Stimulated activated naive CD4-positive, alpha-beta T cell treated with Interleukin-2 at 50 U/mL for 16 hours (primary cell): ENCODE results near the gene TMEM161B.
"Not testable (repeated sequence)": the region's sequence is repeated elsewhere in the genome, so short reads cannot be mapped to it uniquely, and the experiment has no call there.

Source experiments
- DNase-seq: peaks from one replicate; lab custom pipeline; 2025; lab: John Stamatoyannopoulos, UW

Gene TMEM161B

DNA sequence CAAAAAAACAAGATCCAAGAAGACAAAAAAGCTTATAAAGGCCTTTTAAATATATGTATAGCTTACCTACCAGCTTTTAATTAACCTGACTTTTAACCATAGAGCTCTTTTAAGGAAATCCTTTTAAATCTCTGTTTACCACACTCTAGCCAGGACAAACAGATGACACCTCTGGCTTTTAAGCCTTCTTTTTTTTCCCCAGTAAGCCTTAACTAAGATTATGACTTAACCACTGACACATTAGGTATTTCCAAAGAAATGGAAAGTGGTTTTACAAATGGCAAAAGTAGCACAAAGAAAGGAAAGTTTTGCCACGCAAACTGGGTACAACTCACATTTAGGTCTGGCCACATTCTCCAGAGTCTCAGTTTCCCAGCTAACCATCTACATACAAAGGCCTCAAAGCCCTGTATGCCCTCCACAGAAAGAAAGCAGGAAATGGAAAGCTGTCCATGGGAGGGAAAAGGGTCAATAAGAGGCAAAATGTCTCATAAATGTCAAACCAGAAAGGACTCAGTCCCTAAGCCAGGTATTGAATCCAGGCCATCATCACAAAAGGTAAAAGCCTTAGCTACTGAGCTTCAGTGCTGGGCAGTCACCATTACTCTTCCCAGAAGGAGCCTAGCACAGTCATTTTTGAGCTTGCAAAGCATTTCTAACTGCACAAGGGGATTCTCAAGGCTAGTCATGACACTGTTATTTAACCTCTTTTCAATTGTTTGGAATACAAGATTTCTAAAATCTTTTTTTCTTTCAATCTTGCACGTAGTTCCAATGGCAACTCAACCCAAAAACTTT lies 19.7 kb downstream of the TMEM161B start:
- DNase-seq: no peak

DNA sequence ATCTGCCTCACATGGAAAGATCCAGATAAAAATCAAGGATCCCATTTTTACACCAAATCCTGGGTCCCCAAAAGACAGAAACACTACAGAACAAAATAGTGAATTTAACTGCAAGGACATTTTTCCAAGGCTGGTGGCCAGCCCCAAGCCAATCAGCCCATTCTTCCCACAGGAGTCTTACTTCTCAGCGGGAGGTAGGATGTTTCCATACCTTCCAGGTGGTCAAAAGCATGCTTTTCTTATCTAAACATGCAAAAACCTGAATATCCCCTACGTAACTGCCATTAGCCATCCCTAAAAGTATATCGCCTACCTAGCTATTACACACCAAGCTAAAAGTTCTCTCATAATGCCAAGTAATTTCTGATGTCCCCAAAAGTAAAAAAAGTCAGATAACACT lies 20.6 kb downstream of the TMEM161B start:
- DNase-seq: no peak

DNA sequence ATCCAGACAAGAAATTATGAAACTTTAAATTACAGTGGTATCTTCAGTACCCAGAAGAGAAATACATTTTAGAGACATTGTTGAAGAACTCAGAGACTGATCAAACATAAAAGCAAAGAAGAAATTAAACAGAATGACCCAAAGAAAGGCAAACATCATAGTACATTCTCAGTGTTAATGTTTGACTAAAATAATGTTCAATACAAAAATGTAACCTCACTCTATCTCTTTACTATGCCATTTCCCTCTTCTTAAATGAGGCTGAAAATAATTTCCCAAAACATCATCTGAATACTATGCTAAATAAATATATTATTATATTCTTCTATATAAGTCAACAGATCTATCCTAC lies 22.8 kb downstream of the TMEM161B start:
- DNase-seq: no peak

DNA sequence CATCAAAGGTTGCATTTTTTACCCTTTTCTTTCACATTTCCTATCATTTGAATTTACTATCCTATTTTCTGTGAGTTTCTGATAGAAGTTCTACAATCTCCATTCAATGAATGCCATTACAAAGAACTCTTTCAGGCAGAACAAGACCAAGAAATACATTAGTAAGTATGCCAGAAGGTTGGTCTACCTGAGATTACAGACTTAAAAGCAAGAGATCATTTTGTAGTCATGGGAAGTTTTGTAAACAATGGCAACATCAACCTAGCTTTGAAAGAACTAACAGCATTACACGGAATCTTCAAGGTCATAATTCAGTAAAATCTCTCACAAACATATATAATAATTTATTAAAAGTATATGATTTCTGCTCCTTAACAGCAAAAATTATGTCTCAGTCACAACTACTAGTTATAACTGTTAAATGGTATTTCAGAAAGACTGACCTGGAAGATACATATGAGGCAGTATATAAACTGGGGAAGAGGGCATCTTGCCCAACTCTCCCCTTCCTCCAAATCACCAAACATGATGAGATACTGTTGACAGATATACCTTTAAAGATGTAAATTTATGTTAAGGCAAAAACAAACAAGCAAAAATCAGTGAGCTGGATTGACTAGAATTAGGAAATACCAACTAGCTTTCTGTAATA lies 23.3 kb downstream of the TMEM161B start:
- no peak for DNase-seq

DNA sequence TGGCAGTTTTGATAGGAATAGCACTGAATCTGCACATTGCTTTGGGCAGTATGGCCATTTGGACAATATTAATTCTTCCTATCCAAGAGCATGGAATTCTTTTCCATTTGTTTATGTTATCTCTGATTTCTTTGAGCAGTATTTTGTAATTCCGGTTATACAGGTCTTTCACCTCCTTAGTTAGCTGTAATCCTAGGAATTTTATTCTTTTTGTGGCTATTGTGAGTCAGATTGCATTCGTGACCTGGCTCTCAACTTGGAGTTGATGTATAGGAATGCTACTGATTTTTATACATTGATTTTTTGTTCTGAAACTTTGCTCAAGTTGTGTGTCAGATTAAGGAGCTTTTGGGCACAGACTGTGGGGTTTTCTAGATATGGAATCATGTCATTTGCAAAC lies 24.0 kb downstream of the TMEM161B start:
- no peak for DNase-seq

DNA sequence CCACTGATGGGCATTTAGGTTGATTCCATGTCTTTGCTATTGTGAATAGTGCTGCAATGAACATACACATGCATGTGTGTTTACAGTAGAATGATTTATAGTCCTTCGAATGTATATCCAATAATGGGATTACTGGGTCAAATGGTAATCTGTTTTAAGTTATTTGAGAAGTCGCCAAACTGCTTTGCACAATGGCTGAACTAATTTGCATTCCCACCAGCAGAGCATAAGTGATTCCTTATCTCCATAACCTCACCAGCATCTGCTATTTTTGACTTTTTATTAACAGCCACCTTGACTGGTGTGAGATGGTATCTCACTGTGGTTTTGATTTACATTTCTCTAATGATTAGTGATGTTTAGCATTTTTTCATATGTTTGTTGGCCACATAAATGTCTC lies 25.2 kb downstream of the TMEM161B start:
- not testable (repeated sequence) for DNase-seq

DNA sequence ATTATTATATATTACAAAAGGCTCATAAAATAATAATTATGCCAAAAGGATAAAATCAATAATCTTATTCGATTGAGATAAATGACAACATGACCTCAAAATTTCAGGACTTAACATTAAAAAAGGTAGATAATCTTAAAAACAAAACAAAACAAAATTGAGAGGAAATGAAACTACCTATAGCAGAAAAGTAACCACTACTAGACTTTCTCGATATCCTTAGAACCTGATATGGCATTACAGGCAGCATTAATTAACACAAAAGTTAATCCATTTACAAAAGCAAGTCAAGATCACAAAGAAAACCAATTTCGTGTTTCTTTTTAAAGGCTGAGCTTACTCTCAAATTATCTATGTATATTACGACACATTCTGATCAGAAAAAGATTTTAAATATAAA lies 29.9 kb downstream of the TMEM161B start:
- no peak for DNase-seq

DNA sequence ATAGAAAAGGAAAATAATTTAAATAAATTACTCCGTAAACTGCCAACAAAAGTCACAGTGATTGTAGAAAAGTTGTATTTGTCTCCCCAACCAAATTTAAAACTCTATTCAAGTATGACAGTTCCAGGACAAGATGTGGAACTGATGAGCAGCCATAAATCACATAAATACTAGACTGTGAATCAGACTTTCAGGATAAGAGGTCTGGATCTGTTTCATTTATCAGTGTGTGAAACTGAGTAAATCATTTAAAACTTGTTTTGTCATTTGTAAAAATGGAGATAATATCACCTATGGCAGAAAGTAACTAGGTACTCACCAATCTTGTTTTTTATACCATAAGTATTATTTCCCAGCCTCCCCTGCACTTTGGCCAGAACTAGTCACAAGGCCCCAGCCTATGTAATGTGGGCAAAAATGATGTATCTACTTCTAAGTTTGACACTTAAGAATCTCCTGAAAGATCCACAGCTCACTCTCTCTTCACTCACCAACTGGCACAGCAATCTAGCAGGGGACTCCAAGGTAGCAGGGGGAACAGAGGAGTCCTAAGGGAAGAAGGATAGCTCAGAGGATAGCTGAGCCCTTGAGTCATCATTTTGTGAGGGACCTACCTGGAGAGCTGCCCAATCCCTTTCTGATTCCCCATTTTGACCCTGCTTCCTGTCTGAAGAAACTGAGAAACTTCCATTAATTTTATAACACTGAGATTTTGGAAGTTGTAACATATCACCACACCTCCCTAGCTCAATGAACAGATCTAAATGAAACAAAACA lies 31.6 kb downstream of the TMEM161B start:
- DNase-seq: no peak

DNA sequence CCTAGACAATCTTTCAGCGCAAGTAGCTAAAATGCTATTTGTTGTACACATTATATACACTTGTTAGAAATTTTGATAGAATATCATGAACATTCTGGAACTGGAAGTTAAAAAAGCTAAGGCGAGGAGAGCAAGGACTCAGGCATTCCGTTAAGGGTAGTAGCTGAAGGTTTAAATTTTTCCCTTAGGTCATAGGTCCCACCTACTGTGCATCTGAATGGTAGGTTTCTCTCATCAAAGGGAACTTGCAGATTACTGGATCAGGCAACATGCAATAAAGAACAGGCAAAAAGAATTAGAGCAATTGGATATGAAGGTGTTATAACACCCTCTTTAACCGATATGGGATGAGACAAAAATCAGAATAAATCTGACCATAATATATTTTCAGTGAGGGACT lies 32.8 kb downstream of the TMEM161B start:
- no peak for DNase-seq

DNA sequence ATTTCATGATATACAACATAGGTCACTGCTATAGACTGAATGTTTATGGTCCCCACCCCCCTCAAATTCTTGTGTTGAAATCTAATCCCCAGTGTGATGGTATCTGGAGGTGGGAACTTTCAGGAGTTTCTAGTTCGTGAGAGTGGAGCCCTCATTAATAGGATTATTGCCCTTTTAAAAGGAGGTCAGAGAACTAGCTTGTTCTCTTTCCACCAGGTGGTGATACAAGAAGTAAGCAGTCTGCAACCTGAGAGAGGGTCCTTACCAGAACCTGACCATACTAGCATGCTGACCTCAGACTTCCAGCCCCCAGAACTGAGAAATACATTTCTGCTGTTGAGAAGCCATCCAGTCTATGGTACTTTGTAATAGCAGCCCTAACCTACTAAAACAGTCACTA lies 33.3 kb downstream of the TMEM161B start:
- DNase-seq: no peak

DNA sequence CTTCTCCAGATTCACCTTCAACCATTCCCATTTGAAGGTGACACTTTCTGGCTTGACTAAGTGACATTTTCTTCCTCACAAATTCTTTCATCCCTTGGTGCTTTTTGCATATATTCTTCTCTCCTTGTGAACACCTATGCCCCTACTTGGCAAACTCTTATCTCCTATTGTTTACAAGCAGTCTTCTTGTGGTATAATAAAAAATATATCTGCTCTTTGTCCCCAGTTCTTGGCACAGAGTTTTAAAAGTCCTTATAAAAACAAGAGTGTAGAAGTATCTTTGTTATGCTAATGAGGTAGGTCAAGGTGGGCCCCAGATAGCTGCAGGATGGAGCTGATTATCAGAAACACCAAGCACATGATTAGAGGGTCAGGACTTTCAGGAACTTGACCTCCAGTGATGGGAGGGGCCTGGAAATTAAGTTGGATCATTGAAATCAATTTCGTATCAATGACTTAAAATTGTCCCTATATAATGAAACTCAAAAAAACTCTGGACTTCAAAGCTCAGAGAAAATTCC lies 38.0 kb downstream of the TMEM161B start:
- no peak for DNase-seq

DNA sequence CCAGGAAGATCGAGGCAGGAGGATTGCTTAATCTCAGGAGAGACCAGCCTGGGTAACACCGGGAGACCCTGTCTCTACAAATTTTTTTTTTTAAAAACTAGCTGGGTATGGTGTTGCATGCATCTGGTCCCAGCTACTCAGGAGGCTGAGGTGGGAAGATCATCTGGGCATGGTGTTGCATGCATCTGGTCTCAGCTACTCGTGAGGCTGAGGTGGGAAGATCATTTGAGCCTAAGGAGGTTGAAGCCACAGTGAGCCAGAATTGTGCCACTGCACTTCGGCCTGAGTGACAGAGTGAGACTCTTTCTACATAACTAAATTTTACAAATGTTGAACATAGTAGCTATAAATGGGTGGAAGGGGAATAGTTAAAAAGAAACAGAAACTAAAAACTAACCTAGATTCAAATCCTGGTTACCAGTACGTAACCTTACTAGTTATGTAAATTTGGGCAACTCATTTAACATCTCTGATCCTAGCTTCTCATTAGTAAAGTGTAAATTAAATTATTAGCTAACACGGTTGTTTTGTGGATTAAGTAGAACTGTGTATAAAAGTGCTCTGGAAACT lies 41.7 kb downstream of the TMEM161B start:
- DNase-seq: no peak

DNA sequence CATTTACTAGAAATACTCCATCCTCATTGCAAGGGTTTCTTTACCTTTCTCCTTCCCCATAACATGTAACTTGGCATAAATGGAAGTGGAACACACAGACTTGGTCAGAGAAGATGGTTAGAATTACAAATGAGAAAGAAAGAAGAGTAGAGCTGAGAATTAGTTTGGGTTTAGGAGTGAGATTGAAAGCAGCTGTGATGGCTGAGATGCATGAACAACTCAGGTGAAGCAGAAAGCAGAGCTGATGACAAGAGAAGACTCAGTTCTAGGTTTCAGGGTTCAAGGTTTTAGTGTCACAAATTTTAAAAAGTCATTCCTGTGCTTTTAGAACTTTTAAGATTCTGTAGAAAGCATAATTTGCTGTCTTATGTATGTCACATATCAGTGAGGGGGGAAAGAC lies 54.0 kb downstream of the TMEM161B start:
- DNase-seq: no peak

DNA sequence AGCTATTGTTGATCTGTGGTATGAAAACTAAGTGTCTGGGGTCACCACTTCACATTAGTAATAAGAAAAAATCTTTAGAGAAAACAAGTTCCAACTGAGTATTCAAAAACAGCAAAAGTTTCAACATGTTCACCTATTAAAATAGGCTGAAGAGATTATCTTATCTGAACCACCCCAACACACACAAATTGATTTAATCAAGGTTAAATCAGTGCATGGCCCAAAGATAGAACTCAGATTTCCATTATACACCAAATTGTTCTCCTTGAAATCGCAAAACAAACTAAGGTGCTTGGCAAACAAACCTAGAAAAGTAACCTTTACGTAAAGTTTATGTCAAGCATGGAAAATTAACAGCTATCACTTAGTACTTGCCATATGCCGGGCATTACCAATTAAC lies 61.1 kb downstream of the TMEM161B start:
- no peak for DNase-seq

DNA sequence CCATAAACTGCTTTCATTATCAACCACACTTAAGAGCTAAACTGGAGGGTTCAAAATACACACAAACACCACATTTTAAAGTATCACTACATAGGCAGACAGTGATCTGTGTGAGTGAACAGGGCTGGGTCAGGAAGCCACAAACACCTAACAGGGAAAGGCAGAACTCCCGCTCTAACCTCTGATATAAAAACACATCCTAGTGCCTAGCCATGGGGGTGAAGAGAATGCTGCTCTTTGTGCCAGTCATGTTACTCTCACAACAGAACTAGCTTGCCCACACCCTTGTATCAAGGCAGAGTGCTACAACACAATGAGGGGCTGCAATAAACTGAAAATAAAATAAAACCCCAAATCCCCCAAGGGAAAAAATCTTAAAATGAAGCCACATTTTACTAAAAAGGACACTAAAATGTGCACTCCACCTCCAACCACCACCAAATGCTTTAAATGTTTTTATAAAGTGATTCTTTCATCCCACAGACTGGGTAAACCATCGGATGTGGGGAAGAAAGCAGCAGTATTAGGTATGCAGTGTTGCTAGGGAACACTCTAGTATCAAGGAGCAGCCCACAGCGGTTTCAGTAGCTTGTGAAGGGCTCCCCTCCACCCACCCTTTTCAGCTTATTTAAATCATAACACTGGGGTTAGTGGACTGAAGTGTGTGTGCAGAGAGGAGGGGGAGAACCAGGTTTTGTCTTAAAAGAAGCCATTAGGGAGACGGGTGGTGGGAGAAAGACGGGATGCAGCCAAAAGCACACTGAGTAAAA lies 64.5 kb downstream of the TMEM161B start:
- peak; percentile 64 for DNase-seq

DNA sequence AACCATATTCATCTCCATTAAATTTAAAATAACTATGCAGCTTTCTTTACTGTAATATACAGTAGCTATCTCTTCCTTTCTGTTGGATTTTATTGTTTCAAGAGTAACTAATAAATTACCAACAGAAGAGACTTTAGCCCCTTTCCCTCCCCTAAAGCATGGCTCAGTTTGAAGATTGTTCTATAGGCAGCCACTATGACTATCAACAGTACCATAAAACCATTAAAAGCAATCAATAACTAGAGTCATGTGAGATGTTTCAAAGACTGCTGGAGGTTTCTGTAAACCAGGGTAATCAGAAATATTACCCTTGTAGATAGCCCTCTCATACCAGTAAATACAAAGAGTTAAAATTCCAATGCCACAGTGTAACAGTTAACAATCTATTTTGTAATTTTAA lies 73.0 kb downstream of the TMEM161B start:
- DNase-seq: no peak

DNA sequence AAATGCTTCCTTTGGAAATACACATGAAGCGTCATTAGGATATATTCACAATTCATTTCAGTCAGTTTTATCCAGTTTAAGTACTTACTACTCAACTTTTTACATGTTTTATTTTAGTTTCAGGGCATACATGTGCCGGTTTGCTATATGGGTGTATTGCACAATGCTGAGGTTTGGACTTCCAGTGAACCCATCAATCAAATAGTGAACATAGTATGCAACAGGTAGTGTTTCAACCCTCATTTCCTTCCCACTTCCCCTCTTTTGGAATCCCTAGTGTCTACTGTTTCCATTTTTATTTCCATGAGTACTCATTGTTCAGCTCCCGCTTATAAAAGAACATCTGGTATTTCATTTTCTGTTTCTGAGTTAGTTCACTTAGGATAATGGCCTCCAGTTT lies 74.7 kb downstream of the TMEM161B start:
- no peak for DNase-seq

DNA sequence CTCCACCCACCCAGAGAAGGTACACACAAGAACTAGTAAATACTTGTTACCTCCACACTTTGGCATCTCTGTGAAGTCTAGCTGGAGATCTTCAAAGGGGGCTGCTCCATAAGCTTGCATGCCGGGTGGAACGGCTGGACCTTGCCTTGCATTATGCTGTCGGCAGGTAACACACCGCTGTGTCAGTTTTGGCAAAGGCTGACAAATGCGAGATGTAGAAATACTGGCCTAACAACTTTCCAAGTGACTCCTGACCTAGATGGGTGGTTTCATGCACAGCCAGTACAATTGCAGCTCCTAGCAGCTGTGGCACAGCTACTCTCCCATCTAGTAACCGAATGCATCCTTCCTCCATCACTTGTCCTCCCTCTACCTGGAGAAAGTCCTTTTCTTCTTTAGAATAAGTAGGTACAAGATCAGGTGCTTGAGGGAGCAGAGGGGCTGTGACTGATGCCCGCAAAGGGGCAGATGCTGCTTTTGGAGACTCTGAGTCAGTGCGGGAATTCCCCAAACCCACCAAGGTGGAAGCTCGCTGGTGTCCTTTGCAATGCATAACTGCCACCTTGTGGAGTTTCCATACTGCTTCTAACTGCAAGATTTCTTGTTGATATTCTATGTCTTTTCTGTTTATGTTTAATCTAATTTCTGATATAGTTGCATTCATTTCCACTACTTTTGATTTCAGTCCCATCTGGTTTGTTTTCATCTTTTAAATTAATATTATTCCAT lies 78.4 kb downstream of the TMEM161B start:
- peak; percentile 16 for DNase-seq

DNA sequence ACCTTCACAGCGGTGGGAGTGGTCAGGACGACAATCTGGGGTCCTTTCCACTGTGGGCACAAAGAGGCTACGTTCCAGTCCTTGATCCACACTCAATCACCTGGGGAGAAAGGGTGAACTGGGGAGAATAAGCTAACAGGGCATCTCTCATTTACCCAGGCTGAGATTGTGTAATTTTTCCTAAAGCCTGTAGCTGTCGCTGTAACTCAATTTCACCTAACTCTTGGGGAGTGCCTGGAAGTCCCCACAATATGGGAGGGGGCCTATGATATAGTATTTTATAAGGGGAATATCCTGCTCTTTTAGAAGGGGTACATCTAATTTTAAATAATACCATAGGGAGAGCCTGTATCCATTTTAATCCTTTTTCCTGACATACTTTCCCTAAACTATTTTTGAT lies 79.2 kb downstream of the TMEM161B start:
- not testable (repeated sequence) for DNase-seq

DNA sequence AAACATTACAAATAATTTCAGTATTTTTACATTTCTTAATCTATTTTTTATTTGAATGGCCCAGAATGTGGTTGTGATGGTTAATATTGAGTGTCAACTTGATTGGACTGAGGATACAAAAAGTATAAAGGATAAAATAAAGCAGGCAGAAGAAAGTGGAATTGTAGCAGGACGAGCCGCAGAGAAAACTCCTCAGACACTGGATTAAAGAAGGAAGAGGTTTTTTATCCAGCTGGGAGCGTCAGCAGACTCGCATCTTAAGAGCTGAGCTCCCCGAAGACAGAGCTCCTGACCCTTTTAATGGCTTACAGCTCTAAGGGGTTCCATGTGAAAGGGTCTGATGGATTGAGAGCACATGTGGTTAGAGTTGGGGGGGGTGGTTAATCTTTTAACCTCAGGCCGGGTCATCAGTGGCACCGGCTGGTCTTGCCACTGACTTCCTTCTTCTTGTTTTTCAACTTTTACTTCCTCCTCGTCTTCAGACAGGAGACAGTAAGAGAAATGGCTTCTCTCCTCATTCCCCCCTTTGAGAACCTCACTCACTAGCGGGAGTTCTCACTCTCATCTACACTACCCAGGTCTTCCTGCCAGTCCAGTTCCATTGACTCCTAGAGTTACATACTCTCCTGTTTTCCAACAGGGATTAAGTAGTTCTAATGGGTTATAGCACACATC lies 80.0 kb downstream of the TMEM161B start:
- no peak for DNase-seq
